Panc1 (cell line): ENCODE data around the gene CD44. TPM values are rescaled to one million over a fixed set of nuclear protein-coding genes. Genes with fewer than 3 reads are reported as not detected.

Source experiments
- ATAC-seq: fragments of 200-7000 bp; cut with Tn5 transposase; 2 replicates; pipeline ENCODE4 v1.9.1; 2020; ENCODE audit warnings: mild to moderate bottlenecking, moderate library complexity
- BruUV-seq: library from RNA; stranded (reverse); fragments of 400-500 nt; replicated peaks from 2 replicates; lab custom pipeline; 2021; lab: Mats Ljungman, UMichigan
- CTCF ChIA-PET: fragments of 300-600 bp; sonication (Branson Sonifier 250); formaldehyde crosslinking; loops from one replicate; lab custom pipeline; 2022; ENCODE audit warnings: antibody characterized with exemption; lab: Charles Lee
- POLR2A ChIA-PET: fragments of 300-600 bp; sonication (Branson Sonifier 250); formaldehyde crosslinking; loops from one replicate; lab custom pipeline; 2022; ENCODE audit warnings: antibody characterized with exemption; lab: Charles Lee
- DNase-seq: peaks from one replicate; pipeline ENCODE4 v3.0.0-alpha.2; 2010; ENCODE audit warnings: low read depth, low spot score
- H3K27ac ChIP-seq: 2 replicates; pipeline ENCODE4 v1.5.1; 2011; ENCODE audit warnings: mild to moderate bottlenecking, low read length, inconsistent platforms
- H3K27me3 ChIP-seq: fragments of 200-500 bp; sonication (Bioruptor generic); 2 replicates; pipeline ENCODE4 v1.6.0; 2014; ENCODE audit warnings: low read length, inconsistent platforms; ENCODE audit not compliant: control insufficient read depth, insufficient read depth
- H3K36me3 ChIP-seq: fragments of 200-500 bp; sonication (Bioruptor generic); 2 replicates; pipeline ENCODE4 v1.5.1; 2014; ENCODE audit warnings: inconsistent platforms, mild to moderate bottlenecking, low read length, moderate library complexity; ENCODE audit not compliant: control insufficient read depth, insufficient read depth
- H3K4me1 ChIP-seq: 2 replicates; pipeline ENCODE4 v1.5.1; 2011; ENCODE audit warnings: inconsistent platforms, mild to moderate bottlenecking, low read length, moderate library complexity; ENCODE audit not compliant: control insufficient read depth, insufficient read depth
- H3K4me3 ChIP-seq, 2 experiments: 2 replicates each; pipeline ENCODE4 v1.5.1; 2011 to 2012; ENCODE audit warnings: low read depth in 2 of 2, low read length in 2 of 2, mild to moderate bottlenecking in 2 of 2, inconsistent platforms in 1 of 2, moderate library complexity in 1 of 2
- H3K9me3 ChIP-seq: fragments of 200-500 bp; sonication (Bioruptor generic); 2 replicates; pipeline ENCODE4 v1.5.1; 2014; ENCODE audit warnings: low read depth, mild to moderate bottlenecking, inconsistent platforms, low read length, moderate library complexity; ENCODE audit not compliant: control insufficient read depth, insufficient read depth
- CTCF ChIP-seq: fragments of 450-650 bp; IDR thresholded peaks from 2 replicates; pipeline ENCODE4 v1.5.1; 2017; ENCODE audit warnings: mild to moderate bottlenecking
- POLR2AphosphoS5 ChIP-seq: IDR thresholded peaks from 2 replicates; pipeline ENCODE4 v1.6.1; 2012; ENCODE audit warnings: mild to moderate bottlenecking, low read depth, low read length, moderate library complexity
- REST ChIP-seq, 2 experiments: IDR thresholded peaks; 2 replicates each; pipeline ENCODE4 v1.6.1; 2011 to 2012; ENCODE audit warnings: low read depth in 2 of 2, control low read depth in 1 of 2, low read length in 1 of 2, mild to moderate bottlenecking in 1 of 2, moderate library complexity in 1 of 2; ENCODE audit not compliant: insufficient read depth in 1 of 2
- SIN3A ChIP-seq: IDR thresholded peaks from 2 replicates; pipeline ENCODE4 v1.6.1; 2012; ENCODE audit warnings: low read depth, mild to moderate bottlenecking, low read length, moderate library complexity, borderline replicate concordance; ENCODE audit not compliant: insufficient read depth
- TCF7L2 ChIP-seq: IDR thresholded peaks from 2 replicates; pipeline ENCODE4 v1.6.1; 2011; ENCODE audit warnings: mild to moderate bottlenecking, low read depth, low read length, inconsistent platforms
- in situ Hi-C: cut with HindIII; loops from 2 replicates; pipeline ENCODE4 v1.10.0; 2016; ENCODE audit warnings: low sequenced_read_pairs, low pct_unique_long_range_greater_than_20kb
- intact Hi-C: fragments of 100-400 bp; cut with micrococcal nuclease; formaldehyde crosslinking; loops from one replicate; pipeline ENCODE4 v1.10.0; 2022; ENCODE audit not compliant: unreplicated experiment
- total RNA-seq: library from RNA; stranded (reverse); gene quantifications from one replicate; pipeline ENCODE4 v1.2.1, GENCODE V29; 2021; ENCODE audit not compliant: unreplicated experiment

Gene CD44
- total RNA-seq, 1 experiment from 2014 or later: 1,819 TPM

GRCh38 chr11:35101223-35101622, 37.7 kb upstream of the CD44 start:
- Histone ChIP-seq H3K27me3 (no peaks in the 10 kb centered on the region), H3K4me1 (peaks cover 27% of the 10 kb centered on the region), H3K4me3 (no peak overlapping the region), H3K9me3 (no peaks in the 10 kb centered on the region), H3K36me3 (no peaks in the 10 kb centered on the region), H3K27ac (peak overlapping the region; percentile 88)
- no TSS peak for BruUV-seq
- ATAC-seq: no peak
- TF ChIP-seq CTCF (no peak), SIN3A (no peak), REST (IDR thresholded peaks at IDR 0.05; ENCODE audit: insufficient read depth in 1 of 2, low read depth in 2 of 2, low read length in 1 of 2) (no peak), POLR2AphosphoS5 (no peak)
- intact Hi-C loops: no loop called here
- no peak for DNase-seq
- ChIA-PET CTCF (no interaction called here), POLR2A (interaction anchor here (1.1 kb wide), 1 partner anchor 39 kb away, joined by 3 read pairs; no protein-coding TSS in a partner anchor)
- in situ Hi-C loops: no loop called here

- ATAC-seq (no peak), DNase-seq (no peak)
- H3K36me3 ChIP-seq: no peaks in the 10 kb centered on the region
- H3K27me3 ChIP-seq: no peaks in the 10 kb centered on the region
- intact Hi-C loops (no loop called here), in situ Hi-C loops (no loop called here)
- peak overlapping the region; percentile 88; the same call in 1 of the 2 replicates for H3K27ac ChIP-seq
- ChIA-PET POLR2A (interaction anchor here (1.1 kb wide), 1 partner anchor 38 kb away, joined by 3 read pairs; no protein-coding TSS in a partner anchor), CTCF (no interaction called here)
- TF ChIP-seq POLR2AphosphoS5 (no peak), REST (IDR thresholded peaks at IDR 0.05; ENCODE audit: insufficient read depth in 1 of 2, low read depth in 2 of 2, low read length in 1 of 2) (no peak), SIN3A (no peak), TCF7L2 (no peak)
- H3K4me1 ChIP-seq: peaks cover 27% of the 10 kb centered on the region
- no peak overlapping the region for H3K4me3 ChIP-seq
- no TSS peak for BruUV-seq
- H3K9me3 ChIP-seq: no peaks in the 10 kb centered on the region
These were observed 36.7 kb upstream of the CD44 start for GRCh38 chr11:35102267-35102666.
